GM21423 (cell line): ENCODE results near the gene CDCA8.

Experiments used
- ATAC-seq: cut with Tn5 transposase; IDR thresholded peaks from one replicate; pipeline ENCODE4 v1.9.1; 2021; ENCODE audit warnings: mild to moderate bottlenecking, moderate library complexity; ENCODE audit not compliant: unreplicated experiment

Gene CDCA8

GRCh38 chr1:37714689-37715088 is 22.4 kb downstream of the CDCA8 start:
- no peak for ATAC-seq

- no peak for ATAC-seq
Observed at GRCh38 chr1:37716321-37716720, 24.0 kb downstream of the CDCA8 start.

- no peak for ATAC-seq
Observed at GRCh38 chr1:37717631-37718030, 25.3 kb downstream of the CDCA8 start.

GRCh38 chr1:37718181-37718900 is 26.0 kb downstream of the CDCA8 start:
- no peak for ATAC-seq

GRCh38 chr1:37718901-37719571 is 26.7 kb downstream of the CDCA8 start:
- ATAC-seq, result no peak

GRCh38 chr1:37719572-37720195 is 27.4 kb downstream of the CDCA8 start:
- ATAC-seq, result no peak

- ATAC-seq, result no peak
Observed at GRCh38 chr1:37720231-37721130, 28.2 kb downstream of the CDCA8 start.

GRCh38 chr1:37721565-37721964 is 29.2 kb downstream of the CDCA8 start:
- no peak for ATAC-seq

GRCh38 chr1:37722181-37723071 is 30.1 kb downstream of the CDCA8 start:
- ATAC-seq, result no peak

GRCh38 chr1:37723072-37723389 is 30.7 kb downstream of the CDCA8 start:
- ATAC-seq, result no peak

GRCh38 chr1:37723390-37724078 is 31.2 kb downstream of the CDCA8 start:
- ATAC-seq, result no peak

GRCh38 chr1:37724575-37724974 is 32.3 kb downstream of the CDCA8 start:
- no peak for ATAC-seq

GRCh38 chr1:37725851-37726613 is 33.7 kb downstream of the CDCA8 start:
- no peak for ATAC-seq

GRCh38 chr1:37726751-37727585 is 34.7 kb downstream of the CDCA8 start:
- ATAC-seq, result no peak

- ATAC-seq, result no peak
Observed at GRCh38 chr1:37728416-37728815, 36.1 kb downstream of the CDCA8 start.

- no peak for ATAC-seq
Observed at GRCh38 chr1:37730376-37730775, 38.1 kb downstream of the CDCA8 start.

- no peak for ATAC-seq
Observed at GRCh38 chr1:37731312-37732019, 39.1 kb downstream of the CDCA8 start.
